Activated naive CD8-positive, alpha-beta T cell treated with anti-CD3 and anti-CD28 coated beads, Interleukin-2, amount 50 U/mL, for 24 hours (primary cell): Measurements from ENCODE around the gene BMP8B.
"Not testable (repeated sequence)": the region's sequence is repeated elsewhere in the genome, so short reads cannot be mapped to it uniquely, and the experiment has no call there.

Source experiments
- ATAC-seq: fragments of 150-1000 bp; cut with Tn5 transposase; one replicate; pipeline ENCODE4 v1.10.0; 2021
- DNase-seq: peaks from one replicate; pipeline ENCODE4 v3.0.0; 2021
- H3K27ac Mint-ChIP-seq: one replicate; pipeline ENCODE4 v1.8.0; 2021; ENCODE audit warnings: mild to moderate bottlenecking, mixed read lengths
- H3K27me3 Mint-ChIP-seq: one replicate; pipeline ENCODE4 v1.8.0; 2021; ENCODE audit warnings: mixed read lengths
- H3K36me3 Mint-ChIP-seq: one replicate; pipeline ENCODE4 v1.8.0; 2021; ENCODE audit warnings: low read depth, mixed read lengths
- H3K4me1 Mint-ChIP-seq: one replicate; pipeline ENCODE4 v1.8.0; 2021; ENCODE audit warnings: mixed read lengths
- H3K4me3 Mint-ChIP-seq: one replicate; pipeline ENCODE4 v1.8.0; 2021; ENCODE audit warnings: mild to moderate bottlenecking, moderate library complexity, mixed read lengths
- H3K9me3 Mint-ChIP-seq: one replicate; pipeline ENCODE4 v1.8.0; 2021; ENCODE audit warnings: mixed read lengths

BMP8B gene

GRCh38 chr1:39822146-39822545 lies 33.5 kb upstream of the BMP8B start:
- no peak for ATAC-seq
- Mint-ChIP-seq H3K4me1 (peaks cover 5% of the 10 kb centered on the region), H3K4me3 (no peak overlapping the region), H3K9me3 (no peaks in the 10 kb centered on the region), H3K27ac (no peak overlapping the region), H3K36me3 (no peaks in the 10 kb centered on the region), H3K27me3 (peaks cover 8% of the 10 kb centered on the region)
- DNase-seq: no peak

DNA sequence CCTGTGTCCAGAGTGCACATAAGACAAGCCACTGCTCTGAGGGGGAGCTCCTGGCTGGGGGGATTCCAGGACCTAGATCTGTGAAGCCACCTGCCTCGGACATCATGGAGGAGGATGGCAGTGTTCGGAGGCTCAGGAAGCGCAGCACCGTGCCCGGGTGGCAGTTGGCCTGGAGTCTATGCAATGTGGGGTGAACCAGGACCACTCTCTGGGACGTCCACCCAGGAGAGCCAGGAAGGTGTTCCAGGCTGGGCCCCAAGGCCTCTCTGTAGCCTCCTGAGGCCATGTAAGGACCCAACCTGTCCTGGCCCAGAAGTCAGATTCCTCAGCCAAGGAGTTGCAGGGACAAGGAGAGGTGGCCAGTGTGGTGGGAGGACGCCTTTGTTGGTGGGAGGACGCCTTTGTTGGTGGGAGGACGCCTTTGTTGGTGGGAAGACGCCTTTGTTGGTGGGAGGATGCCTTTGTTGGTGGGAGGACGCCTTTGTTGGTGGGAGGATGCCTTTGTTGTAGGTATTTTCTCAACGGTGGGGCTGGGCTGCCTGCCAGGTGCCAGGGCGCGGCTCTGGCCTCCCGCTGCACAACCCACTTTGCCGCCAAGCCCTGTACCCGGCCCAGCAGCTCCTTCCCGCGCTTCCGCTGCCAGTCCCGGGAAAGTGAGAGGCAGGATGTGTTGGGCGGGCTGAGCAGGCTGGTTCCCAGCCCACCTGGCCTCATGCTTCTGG lies 30.6 kb upstream of the BMP8B start:
- no peaks in the 10 kb centered on the region for H3K36me3 Mint-ChIP-seq
- DNase-seq (no peak), ATAC-seq (no peak)
- H3K4me1 Mint-ChIP-seq: peaks cover 16% of the 10 kb centered on the region
- H3K27ac Mint-ChIP-seq: no peak overlapping the region
- no peak overlapping the region for H3K4me3 Mint-ChIP-seq
- peaks cover 12% of the 10 kb centered on the region for H3K27me3 Mint-ChIP-seq
- no peaks in the 10 kb centered on the region for H3K9me3 Mint-ChIP-seq

DNA sequence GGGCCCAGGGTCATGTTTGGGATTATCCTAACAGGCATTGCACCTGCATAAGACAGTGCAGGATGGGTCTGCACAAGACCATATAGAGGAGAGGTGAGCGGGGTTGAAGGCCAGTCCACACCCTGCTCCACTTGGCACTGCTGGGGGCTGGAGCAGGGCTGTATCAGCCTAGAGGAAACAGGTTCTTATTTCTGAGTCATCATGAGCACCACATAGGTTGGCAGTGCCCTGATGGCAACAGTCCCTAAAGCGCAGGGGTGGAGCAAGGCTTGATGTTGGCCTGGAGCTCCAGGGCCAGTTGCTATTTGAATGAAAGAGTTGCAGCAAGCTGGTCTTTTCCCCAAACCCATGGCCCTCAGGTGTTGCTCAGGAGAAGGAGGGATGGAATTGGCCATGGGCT lies 29.8 kb upstream of the BMP8B start:
- peaks cover 11% of the 10 kb centered on the region for H3K27me3 Mint-ChIP-seq
- no peak overlapping the region for H3K27ac Mint-ChIP-seq
- ATAC-seq: no peak
- H3K36me3 Mint-ChIP-seq: no peaks in the 10 kb centered on the region
- H3K9me3 Mint-ChIP-seq: no peaks in the 10 kb centered on the region
- peaks cover 16% of the 10 kb centered on the region for H3K4me1 Mint-ChIP-seq
- no peak for DNase-seq
- no peak overlapping the region for H3K4me3 Mint-ChIP-seq

GRCh38 chr1:39817091-39817932 lies 28.6 kb upstream of the BMP8B start:
- H3K36me3 Mint-ChIP-seq, H3K9me3 Mint-ChIP-seq, H3K27me3 Mint-ChIP-seq, H3K4me3 Mint-ChIP-seq: not testable (repeated sequence)
- peaks cover 16% of the 10 kb centered on the region for H3K4me1 Mint-ChIP-seq
- DNase-seq (peak; percentile 52), ATAC-seq (peak; percentile 70)
- peak overlapping the region; percentile 68 for H3K27ac Mint-ChIP-seq

- DNase-seq (peak; percentile 57), ATAC-seq (peak; percentile 77)
- Mint-ChIP-seq H3K9me3 (no peaks in the 10 kb centered on the region), H3K36me3 (no peaks in the 10 kb centered on the region), H3K4me3 (no peak overlapping the region), H3K27ac (no peak overlapping the region), H3K4me1 (peaks cover 16% of the 10 kb centered on the region), H3K27me3 (peaks cover 6% of the 10 kb centered on the region)
Measured at GRCh38 chr1:39816415-39817090, 27.9 kb upstream of the BMP8B start.

- ATAC-seq: no peak
- Mint-ChIP-seq H3K27me3 (peaks cover 6% of the 10 kb centered on the region), H3K36me3 (no peaks in the 10 kb centered on the region), H3K4me1 (peaks cover 16% of the 10 kb centered on the region), H3K4me3 (no peak overlapping the region), H3K27ac (no peak overlapping the region), H3K9me3 (no peaks in the 10 kb centered on the region)
- DNase-seq: no peak
Measured at GRCh38 chr1:39812913-39813312, 24.2 kb upstream of the BMP8B start.

DNA sequence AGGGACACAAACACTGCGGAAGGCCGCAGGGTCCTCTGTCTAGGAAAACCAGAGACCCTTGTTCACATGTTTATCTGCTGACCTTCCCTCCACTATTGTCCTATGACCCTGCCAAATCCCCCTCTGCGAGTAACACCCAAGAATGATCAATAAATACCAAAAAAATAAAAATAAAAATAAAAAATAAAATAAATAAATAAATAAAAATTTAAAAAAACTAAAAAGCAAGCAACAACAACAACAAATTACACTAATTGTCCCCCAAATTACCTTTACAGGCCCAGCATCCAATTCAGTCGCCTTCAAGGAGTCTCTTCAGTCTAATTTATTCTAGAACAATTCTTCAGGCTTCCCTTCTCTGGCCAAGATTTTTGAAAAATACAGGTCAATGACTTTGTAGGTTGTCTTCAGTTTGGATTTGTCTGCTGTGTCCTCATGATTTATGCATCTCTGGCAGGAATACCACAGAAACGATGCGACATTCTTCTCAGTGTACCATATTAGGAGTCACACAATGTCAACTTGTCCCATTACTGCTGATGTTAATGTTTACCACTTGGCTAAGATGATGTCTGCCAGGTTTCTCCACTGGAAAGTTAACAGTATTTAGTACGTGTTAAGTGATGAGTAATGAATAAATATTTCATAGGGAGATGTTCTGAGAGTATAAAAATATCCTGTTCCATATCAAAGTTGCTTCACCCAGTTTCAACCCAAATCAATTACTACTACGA lies 20.3 kb upstream of the BMP8B start:
- Mint-ChIP-seq H3K9me3 (peaks cover 3% of the 10 kb centered on the region), H3K4me3 (no peak overlapping the region), H3K27me3 (no peaks in the 10 kb centered on the region), H3K4me1 (no peaks in the 10 kb centered on the region), H3K36me3 (peaks cover 4% of the 10 kb centered on the region), H3K27ac (no peak overlapping the region)
- DNase-seq (no peak), ATAC-seq (no peak)

DNA sequence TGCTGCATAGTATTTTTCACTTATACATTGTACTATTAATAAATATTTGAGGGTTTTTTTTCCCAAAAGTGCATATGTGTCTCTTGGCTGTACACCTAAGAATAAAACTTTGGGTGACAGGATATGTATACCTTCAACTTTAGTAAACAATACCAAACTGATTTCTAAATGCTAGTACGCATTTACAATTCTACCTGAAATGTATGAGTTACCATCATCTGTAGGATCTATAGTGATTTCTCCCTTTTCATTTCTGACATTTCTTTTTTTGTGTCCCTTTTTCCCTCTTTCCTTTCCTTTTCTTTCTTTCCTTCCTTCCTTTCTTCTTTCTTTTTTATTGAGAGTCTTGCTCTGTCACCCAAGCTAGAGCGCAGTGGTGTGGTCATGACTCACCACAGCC lies 16.7 kb upstream of the BMP8B start:
- H3K36me3 Mint-ChIP-seq: peaks cover 4% of the 10 kb centered on the region
- no peak for DNase-seq

GRCh38 chr1:39802496-39803260 lies 14.0 kb upstream of the BMP8B start:
- H3K4me1 Mint-ChIP-seq: peaks cover 9% of the 10 kb centered on the region
- ATAC-seq (no peak), DNase-seq (no peak)
- no peaks in the 10 kb centered on the region for H3K27me3 Mint-ChIP-seq
- H3K4me3 Mint-ChIP-seq: no peak overlapping the region
- peaks cover 4% of the 10 kb centered on the region for H3K36me3 Mint-ChIP-seq
- peaks cover 3% of the 10 kb centered on the region for H3K9me3 Mint-ChIP-seq
- H3K27ac Mint-ChIP-seq: no peak overlapping the region

More for the DNA sequence above, 16.7 kb upstream of the BMP8B start:
- no peak for ATAC-seq
- Mint-ChIP-seq H3K27ac (no peak overlapping the region), H3K4me3 (no peak overlapping the region), H3K9me3 (peaks cover 3% of the 10 kb centered on the region), H3K27me3 (no peaks in the 10 kb centered on the region), H3K4me1 (no peaks in the 10 kb centered on the region)

- DNase-seq (no peak), ATAC-seq (no peak)
- H3K4me1 Mint-ChIP-seq: peaks cover 9% of the 10 kb centered on the region
- peaks cover 4% of the 10 kb centered on the region for H3K36me3 Mint-ChIP-seq
- no peaks in the 10 kb centered on the region for H3K27me3 Mint-ChIP-seq
- H3K9me3 Mint-ChIP-seq: peaks cover under 1% of the 10 kb centered on the region
- no peak overlapping the region for H3K4me3 Mint-ChIP-seq
- H3K27ac Mint-ChIP-seq: no peak overlapping the region
Measured at GRCh38 chr1:39800471-39800835, 11.8 kb upstream of the BMP8B start.

DNA sequence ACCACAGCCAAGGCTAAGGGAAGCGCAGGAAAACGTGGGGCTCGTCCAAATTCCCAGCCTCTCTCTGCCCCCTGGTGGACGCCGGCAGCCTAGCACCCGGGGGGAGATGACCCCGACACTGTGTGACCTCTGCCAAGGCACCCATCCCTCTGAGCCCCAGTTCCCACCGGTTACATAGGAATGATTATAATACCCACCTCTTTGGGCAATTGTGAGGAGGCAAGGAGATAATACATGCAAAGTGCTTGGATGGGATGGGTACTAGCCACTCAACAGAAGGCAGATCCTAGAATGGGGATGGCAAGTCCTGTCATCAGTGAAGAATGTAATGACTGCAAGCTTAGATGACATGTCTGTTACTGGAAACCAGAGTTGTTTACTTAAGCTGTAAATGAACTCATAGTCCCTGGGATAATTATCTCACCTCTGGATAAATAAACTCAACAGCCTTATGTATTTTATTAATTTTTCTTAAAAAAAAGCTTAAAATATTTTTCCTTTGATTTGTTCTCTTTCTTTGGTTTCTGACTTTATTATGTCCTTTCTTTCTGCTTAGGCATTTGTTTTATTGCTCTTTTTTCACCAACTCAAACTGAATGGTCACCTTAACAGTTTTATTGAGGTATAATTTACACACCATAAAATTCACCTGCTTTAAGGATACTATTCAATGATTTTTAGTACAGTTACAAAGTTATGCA lies 11.3 kb upstream of the BMP8B start:
- H3K36me3 Mint-ChIP-seq: peaks cover 2% of the 10 kb centered on the region
- H3K4me3 Mint-ChIP-seq: peak overlapping the region; percentile 50
- H3K4me1 Mint-ChIP-seq: peaks cover 9% of the 10 kb centered on the region
- DNase-seq (peak; percentile 83), ATAC-seq (peak; percentile 67)
- H3K27ac Mint-ChIP-seq: peak overlapping the region; percentile 81
- H3K27me3 Mint-ChIP-seq: no peaks in the 10 kb centered on the region
- no peaks in the 10 kb centered on the region for H3K9me3 Mint-ChIP-seq

DNA sequence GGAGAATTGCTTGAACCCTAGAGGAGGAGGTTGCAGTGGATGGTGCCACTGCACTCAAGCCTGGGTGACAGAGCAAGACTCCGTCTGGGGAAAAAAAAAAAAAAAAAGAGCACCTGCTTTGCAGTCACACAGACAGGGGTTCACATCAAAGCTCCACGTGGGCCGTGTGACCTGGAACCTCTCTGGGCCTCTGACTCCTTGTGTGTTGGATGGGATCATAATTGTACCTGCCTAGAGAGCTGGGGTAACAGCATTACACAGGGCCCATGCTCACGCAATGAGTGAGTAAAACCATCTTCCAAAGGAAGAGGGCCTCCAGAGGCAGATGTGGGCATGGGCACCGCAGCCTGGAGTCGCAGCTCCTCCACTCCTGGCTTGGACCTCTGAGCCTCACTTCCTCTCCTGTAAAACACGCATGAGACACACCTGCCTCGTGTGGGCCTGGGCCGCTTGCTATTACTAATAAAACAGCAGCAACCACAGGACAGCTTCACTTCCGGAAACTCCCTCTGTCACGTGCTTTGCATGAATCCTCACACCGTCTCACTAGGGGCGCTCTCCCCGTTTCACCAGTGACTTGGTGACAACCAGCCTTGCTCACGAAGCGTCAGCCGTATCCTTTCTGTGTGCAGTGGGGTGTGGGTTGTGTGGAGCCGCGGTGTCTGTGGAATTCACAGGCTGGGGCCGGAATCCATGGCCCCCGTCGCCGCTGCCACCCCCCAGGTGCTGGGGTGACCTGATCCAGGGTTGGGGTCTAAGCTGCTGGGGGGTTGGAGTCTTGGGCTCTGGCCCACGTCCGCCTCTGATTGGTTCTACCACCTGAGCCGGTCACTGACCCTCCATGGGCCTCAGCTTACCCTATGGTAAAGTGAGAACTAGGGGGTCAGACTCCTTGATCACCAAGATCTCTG lies 10.4 kb upstream of the BMP8B start:
- H3K27ac Mint-ChIP-seq: peak overlapping the region; percentile 81
- H3K4me1 Mint-ChIP-seq, H3K27me3 Mint-ChIP-seq, H3K36me3 Mint-ChIP-seq, H3K9me3 Mint-ChIP-seq: not testable (repeated sequence)
- DNase-seq (peak; percentile 82), ATAC-seq (peak; percentile 97)
- H3K4me3 Mint-ChIP-seq: peak overlapping the region; percentile 50

DNA sequence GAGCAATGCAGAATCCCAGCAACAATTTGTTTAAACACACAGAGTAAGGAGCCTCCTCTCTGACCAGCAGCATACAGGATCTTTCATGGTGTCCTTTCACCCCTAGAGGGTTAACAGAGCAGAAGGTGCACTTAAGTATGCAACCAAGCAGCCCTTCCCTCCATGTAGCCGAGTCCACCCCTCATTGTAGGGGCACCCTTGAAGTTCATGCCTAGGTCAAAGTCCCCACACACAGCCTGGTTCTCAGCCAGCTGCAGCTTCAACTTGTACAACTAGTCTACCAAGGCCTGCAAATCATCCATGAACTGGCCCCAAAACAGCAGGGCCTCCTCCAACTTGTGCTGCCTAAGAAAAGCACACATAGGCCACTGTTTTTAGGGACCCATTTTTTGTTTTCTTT lies 7.0 kb upstream of the BMP8B start:
- H3K36me3 Mint-ChIP-seq: no peaks in the 10 kb centered on the region
- peaks cover 12% of the 10 kb centered on the region for H3K4me1 Mint-ChIP-seq
- H3K27ac Mint-ChIP-seq: no peak overlapping the region
- H3K4me3 Mint-ChIP-seq: no peak overlapping the region
- H3K9me3 Mint-ChIP-seq: no peaks in the 10 kb centered on the region
- ATAC-seq (no peak), DNase-seq (no peak)
- peaks cover 10% of the 10 kb centered on the region for H3K27me3 Mint-ChIP-seq
